GM21526 (cell line): ENCODE results near the gene SLC9C1.

Experiments
- ATAC-seq: cut with Tn5 transposase; IDR thresholded peaks from one replicate; pipeline ENCODE4 v1.9.1; 2021; ENCODE audit warnings: moderate library complexity; ENCODE audit not compliant: unreplicated experiment, low FRiP score

The SLC9C1 gene

GRCh38 chr3:112134335-112135124 lies 159.5 kb downstream of the SLC9C1 start:
- ATAC-seq, result no peak

- ATAC-seq, result no peak
These were observed 160.2 kb downstream of the SLC9C1 start for GRCh38 chr3:112133626-112134334.

- peak; percentile 73 for ATAC-seq
These were observed 161.0 kb downstream of the SLC9C1 start, which contains the start of gene GCSAM for GRCh38 chr3:112132975-112133448. Gene GCSAM, minus strand, starts transcription at chr3:112133248. Its CDS starts 128 bp downstream, at chr3:112133120.

DNA sequence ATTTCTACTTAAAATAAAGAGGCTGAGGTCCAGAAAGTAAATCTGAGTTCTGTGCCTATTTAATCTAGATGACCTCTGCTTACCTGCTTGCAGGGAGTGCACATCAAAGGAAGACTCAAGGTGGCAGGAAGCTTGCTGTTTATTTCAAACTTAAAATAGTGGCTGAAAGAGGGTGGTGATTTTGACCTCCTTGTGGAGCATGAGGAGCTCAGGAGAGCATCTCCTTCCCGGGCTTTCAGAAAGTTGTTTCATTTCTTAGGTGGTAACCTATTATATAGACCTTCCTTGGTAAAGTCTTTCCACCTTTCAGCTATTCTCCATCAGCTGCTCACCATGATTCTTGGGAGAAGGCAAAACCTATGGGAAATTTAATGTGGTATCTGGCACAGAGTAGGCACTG lies 161.5 kb downstream of the SLC9C1 start:
- ATAC-seq, result no peak

DNA sequence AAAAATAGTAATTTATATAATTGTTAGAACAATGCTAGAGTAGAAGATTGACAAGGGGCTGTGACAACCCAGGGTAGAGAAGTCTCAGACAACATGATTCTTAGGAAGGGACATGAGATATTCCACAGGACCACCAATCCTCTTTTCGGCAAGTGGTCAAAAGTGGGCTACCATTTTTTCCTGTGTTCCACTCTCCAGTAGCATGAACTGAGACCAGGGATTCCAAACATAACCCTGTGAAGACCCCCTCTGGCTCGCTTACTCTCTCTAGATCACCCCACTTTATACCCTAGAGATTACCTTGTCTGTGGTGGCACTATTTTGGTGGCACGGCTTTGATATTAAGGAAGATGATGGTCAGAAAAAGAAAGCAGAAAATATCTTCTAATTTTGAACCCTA lies 161.9 kb downstream of the SLC9C1 start:
- no peak for ATAC-seq

DNA sequence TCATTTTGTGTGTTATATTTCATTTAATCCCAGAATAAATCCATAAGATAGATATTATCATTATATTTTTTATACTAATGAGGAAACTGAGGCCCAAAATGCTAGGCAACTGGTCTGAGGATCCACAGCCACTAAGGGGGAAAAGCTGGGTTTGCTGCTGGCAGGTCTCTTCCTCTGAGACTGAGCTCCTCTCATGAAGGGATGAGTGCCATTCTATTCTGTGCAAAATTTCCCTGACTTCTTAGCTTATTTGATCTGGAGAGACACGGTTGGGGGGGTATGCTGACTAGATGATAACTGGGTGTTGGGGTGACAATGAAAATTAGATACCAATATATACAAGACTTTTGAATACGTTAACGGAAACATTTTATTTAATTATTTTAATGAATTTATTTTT lies 162.9 kb downstream of the SLC9C1 start:
- no peak for ATAC-seq

DNA sequence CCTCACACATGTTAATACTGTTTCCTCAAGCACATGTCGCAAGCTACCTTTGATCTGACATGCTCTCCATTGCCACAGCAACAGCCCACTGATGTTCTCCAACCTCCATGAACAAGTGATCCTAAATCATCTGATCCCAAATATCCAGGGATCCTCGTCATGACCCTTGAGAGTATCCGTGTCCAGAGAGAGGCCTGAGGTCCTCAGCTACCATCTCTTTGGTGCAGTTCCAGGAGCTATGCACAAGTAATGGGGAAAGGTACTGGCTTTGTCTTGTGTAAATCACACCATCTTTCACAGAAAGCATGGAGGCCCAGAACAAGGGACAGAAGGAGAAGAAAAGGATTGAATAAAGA lies 163.4 kb downstream of the SLC9C1 start:
- ATAC-seq, result no peak

DNA sequence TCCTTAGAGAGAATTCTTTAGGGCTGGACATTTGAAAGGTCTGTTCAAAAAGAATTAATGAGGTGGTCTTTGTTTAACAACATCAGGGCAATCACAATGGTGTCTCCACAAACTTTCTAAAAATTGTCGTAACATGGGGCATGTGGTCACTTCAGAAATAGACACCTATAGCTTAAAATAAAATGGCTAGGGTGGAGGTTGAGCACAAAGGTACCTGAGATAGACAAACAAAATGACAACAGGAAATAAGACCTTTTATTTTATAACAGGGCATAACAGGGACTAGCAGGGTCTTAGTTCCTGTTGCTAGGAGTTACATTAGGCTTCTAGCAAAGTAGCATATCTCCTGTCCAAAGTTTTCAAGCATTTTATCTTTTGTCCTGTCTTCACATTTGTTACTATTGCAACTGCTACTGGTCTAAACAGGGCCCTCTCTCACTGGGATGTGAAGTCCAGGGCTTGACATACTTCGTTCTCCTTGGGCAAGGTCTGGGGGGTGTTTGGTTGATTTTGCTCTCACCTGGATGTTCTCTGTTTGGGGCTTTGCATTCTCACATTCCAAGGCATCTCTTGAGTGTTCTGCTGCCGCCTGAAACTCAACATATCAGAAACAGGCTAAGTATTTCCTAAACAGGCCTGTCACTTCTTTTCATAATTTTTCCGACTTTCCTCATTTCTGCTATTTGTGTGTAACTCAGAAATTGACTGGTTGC lies 163.9 kb downstream of the SLC9C1 start:
- ATAC-seq, result no peak

GRCh38 chr3:112128843-112129727 lies 164.9 kb downstream of the SLC9C1 start:
- peak; percentile 56 for ATAC-seq

DNA sequence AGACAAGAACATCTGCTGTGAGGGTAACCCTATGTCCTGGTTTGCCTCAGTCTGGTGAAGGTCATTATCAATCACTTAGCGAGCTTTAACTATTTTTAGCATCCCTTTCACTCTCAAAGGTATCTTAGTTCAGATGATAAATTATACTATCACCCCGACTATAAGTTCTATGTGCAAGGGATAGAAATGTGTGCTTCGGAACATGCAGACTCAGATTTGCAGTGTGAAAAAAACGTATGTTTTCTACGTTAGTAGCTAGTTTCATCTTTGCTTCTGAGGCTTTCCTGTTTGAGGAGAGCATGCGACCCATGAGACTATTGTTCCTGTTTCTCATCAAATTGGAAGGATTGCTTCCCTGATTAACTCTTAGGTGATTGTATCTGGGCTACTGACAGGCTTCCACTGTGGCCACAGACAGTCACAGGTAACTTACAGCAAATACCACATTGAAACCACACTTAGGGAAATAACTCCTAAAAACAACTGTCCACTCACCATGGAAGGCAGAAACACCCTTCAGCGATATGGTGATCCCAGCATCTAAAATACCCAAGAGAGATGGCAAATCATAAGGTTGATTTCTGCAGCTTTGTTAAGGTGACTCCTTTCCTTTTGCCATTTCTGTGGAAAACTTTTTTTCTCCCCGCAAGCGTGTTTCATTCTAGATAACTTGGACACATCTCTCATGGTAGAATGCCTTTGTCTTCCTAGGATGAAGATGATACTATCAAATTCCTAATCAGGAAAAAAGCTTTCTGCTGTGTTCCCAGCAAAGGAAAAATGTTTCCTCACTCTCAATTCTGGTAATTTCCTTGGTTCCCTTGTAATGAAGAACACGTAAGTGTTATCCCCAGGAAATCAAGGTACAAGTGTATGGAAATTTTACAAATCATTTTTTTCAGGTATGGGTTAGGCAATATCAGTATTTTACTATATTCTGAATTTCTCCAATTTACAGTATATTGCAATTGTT lies 166.2 kb downstream of the SLC9C1 start:
- no peak for ATAC-seq

DNA sequence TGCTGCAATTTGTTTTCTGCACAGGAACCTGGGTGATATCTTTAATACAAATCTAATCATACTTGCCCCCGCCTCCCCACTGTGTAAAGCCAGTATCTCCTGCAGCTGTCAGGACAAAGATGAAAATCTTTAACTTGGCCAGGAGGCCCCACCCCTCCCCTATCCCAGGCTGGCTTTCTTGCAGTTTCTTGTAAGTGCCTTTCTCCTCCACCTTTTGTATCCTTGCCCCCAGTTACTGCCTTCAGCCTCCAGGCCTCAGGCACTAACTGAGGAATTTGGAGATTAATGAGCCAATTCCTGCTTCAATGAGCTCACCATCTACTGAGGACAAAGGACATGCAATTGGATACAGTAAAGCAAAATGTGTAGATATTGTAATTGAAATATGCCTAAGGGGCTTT lies 167.5 kb downstream of the SLC9C1 start:
- ATAC-seq, result no peak

DNA sequence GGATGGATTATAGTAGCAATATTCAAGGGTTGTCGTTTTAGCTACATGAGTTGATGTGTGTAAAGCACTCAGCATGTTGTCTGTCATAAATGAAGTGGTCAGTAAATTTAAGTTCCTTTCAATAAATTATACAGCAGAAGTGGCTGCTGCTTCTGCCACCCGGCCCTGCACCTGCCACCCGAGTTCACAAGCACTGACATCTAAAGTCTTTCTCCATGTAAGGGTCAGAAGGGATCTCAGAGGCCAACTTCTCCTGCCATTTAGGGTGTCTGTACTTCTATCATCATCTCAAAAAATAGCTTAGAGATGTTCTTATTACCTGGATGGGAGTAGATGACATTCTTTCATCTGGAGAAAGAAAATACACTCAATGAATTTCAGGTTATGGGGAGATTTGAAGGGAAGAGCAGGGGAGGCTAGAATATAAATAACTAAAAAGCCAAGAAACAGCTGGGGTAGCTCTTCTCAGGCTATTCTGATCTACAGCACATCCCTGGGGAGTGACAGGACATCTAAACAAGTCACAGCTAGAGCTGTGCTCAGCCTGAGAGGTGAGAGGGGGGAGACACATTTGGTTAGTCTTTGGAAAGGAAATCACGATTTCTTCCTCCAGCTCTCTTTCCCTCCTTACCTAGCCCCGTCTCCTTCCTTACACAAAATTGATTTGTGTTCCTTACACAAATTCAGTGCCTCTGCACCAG lies 169.0 kb downstream of the SLC9C1 start:
- ATAC-seq, result no peak

DNA sequence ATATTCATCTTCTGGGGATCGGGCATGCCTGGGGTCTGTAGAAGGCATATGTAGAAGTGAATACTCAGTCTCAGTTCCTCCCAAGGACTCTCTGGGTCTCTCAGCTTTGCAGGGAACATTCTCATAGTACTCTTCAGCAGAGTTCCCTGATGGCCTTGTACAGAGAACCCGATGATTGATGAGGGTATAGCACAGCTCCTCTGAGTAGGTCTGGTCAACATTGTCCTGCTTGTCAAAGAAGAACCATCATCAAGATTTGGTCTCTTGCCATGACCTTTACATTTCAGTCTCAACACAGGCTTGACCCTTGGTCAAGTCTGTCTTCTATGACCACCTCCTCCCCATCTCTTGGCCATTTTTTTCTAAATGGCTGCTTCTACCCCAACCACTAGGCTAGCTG lies 170.5 kb downstream of the SLC9C1 start:
- no peak for ATAC-seq

DNA sequence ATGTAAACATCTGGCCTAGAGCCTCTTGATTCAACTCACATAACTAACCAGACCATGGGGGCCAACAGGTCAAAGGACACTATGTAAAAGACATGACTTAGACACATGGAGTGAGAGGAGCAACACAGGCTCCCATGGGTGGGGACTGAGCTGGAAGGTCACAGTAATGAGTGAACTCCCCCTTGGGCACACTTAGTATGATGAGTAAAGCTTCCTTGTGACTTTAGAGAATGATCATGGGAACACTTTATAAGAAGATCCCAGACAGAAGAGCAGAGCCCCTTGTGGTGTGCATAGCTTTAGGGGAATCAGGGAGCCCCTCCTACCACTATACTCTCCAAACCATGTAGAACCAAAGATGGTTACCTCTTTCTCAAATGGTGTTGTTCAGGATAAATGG lies 171.1 kb downstream of the SLC9C1 start:
- no peak for ATAC-seq

DNA sequence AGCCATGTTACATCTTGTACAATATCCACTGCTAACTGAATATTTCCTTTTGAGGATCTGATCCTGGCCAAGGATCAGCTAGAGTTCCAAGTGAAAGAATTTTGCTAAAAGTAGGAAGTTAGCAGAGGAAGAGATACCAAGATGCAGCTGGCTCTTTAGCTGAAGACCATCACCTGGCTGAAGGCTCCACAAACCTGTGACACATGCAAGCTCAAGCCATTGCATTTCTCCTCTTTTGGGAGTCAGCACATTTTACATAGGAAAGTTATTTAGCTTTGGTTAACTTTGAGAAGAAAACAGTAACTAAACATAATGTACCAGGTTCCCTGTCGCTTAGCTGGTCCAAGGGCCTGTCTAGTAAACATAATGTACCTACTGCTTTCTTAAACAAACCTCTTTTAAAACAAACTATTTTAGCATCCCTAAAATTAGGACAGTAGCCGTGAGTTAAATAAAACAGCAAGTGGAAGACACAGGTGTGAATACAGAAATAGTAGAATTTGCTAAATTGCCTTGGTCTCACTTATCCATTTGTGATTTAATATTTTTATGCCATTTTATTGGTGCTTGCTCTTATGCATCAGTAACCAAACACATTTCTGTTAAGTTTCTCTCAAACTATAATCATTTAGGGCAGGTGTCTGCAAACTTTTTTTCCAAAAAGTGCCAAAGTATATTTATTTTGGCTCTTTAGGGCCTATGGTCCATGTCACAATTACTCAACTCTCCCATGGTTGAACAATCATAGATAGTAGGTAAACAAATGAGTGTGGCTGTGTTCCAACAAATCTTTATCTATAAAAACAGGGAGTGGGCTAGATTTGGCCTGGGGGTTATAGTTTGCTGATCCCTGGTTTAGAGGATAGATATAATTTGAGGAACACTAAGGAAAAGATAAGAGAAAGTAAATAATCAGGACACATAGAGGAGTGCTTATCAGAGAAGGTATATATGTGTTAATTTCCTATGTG lies 172.2 kb downstream of the SLC9C1 start:
- no peak for ATAC-seq

GRCh38 chr3:112119962-112120836 lies 173.8 kb downstream of the SLC9C1 start:
- ATAC-seq, result no peak
